Skeletal muscle cell (primary cell): ENCODE results near the gene BMAL1.

Source experiments
- DNase-seq: peaks from one replicate; pipeline ENCODE4 v3.0.0-alpha.2; 2010; ENCODE audit warnings: low read depth
- H3K4me3 ChIP-seq: 2 replicates; pipeline ENCODE4 v1.5.1; 2011; ENCODE audit warnings: low read depth, mild to moderate bottlenecking, control low read depth, low read length, moderate library complexity

BMAL1 gene

GRCh38 chr11:13287681-13288080, 10.1 kb downstream of the BMAL1 start:
- DNase-seq: no peak
- H3K4me3 ChIP-seq: no peak overlapping the region

GRCh38 chr11:13288375-13289029, 10.9 kb downstream of the BMAL1 start:
- no peak overlapping the region for H3K4me3 ChIP-seq
- no peak for DNase-seq

GRCh38 chr11:13289081-13289480, 11.5 kb downstream of the BMAL1 start:
- no peak for DNase-seq

GRCh38 chr11:13290221-13290980, 12.8 kb downstream of the BMAL1 start:
- no peak for DNase-seq
- no peak overlapping the region for H3K4me3 ChIP-seq

More at GRCh38 chr11:13289081-13289480, 11.5 kb downstream of the BMAL1 start:
- no peak overlapping the region for H3K4me3 ChIP-seq

GRCh38 chr11:13291361-13291760, 13.8 kb downstream of the BMAL1 start:
- H3K4me3 ChIP-seq: no peak overlapping the region
- no peak for DNase-seq

- DNase-seq: no peak
- H3K4me3 ChIP-seq: no peak overlapping the region
Observed at GRCh38 chr11:13291800-13292199, 14.2 kb downstream of the BMAL1 start.

GRCh38 chr11:13292970-13293369, 15.4 kb downstream of the BMAL1 start:
- H3K4me3 ChIP-seq: no peak overlapping the region
- DNase-seq: no peak

GRCh38 chr11:13294178-13294577, 16.6 kb downstream of the BMAL1 start:
- DNase-seq: no peak
- no peak overlapping the region for H3K4me3 ChIP-seq

GRCh38 chr11:13294771-13295579, 17.4 kb downstream of the BMAL1 start:
- no peak for DNase-seq
- H3K4me3 ChIP-seq: no peak overlapping the region

GRCh38 chr11:13297308-13297916, 19.8 kb downstream of the BMAL1 start:
- no peak for DNase-seq
- H3K4me3 ChIP-seq: no peak overlapping the region

- H3K4me3 ChIP-seq: no peak overlapping the region
Observed at GRCh38 chr11:13297917-13298356, 20.3 kb downstream of the BMAL1 start.

GRCh38 chr11:13298765-13299164, 21.2 kb downstream of the BMAL1 start:
- H3K4me3 ChIP-seq: no peak overlapping the region
- DNase-seq: no peak

More at GRCh38 chr11:13297917-13298356, 20.3 kb downstream of the BMAL1 start:
- DNase-seq: no peak

GRCh38 chr11:13301522-13301921, 23.9 kb downstream of the BMAL1 start:
- H3K4me3 ChIP-seq: no peak overlapping the region
- DNase-seq: no peak

GRCh38 chr11:13302420-13302958, 24.9 kb downstream of the BMAL1 start:
- DNase-seq: no peak
- no peak overlapping the region for H3K4me3 ChIP-seq

GRCh38 chr11:13303668-13304649, 26.4 kb downstream of the BMAL1 start:
- DNase-seq: no peak

GRCh38 chr11:13304655-13305335, 27.2 kb downstream of the BMAL1 start:
- no peak overlapping the region for H3K4me3 ChIP-seq

More at GRCh38 chr11:13303668-13304649, 26.4 kb downstream of the BMAL1 start:
- no peak overlapping the region for H3K4me3 ChIP-seq

GRCh38 chr11:13308704-13309103, 31.1 kb downstream of the BMAL1 start:
- H3K4me3 ChIP-seq: no peak overlapping the region
- DNase-seq: no peak

More at GRCh38 chr11:13304655-13305335, 27.2 kb downstream of the BMAL1 start:
- DNase-seq: no peak

GRCh38 chr11:13309156-13309555, 31.6 kb downstream of the BMAL1 start:
- DNase-seq: no peak
- H3K4me3 ChIP-seq: no peak overlapping the region
